Measurements from ENCODE around the gene ASCC1. TPM values are rescaled to one million over a fixed set of nuclear protein-coding genes. Genes with fewer than 3 reads are reported as not detected.

ASCC1 gene
- total and polyA plus RNA-seq, 2 donors (not counting 1 experiment from before 2014, with no cell fraction given) = 40.2 to 42.1 TPM

DNA sequence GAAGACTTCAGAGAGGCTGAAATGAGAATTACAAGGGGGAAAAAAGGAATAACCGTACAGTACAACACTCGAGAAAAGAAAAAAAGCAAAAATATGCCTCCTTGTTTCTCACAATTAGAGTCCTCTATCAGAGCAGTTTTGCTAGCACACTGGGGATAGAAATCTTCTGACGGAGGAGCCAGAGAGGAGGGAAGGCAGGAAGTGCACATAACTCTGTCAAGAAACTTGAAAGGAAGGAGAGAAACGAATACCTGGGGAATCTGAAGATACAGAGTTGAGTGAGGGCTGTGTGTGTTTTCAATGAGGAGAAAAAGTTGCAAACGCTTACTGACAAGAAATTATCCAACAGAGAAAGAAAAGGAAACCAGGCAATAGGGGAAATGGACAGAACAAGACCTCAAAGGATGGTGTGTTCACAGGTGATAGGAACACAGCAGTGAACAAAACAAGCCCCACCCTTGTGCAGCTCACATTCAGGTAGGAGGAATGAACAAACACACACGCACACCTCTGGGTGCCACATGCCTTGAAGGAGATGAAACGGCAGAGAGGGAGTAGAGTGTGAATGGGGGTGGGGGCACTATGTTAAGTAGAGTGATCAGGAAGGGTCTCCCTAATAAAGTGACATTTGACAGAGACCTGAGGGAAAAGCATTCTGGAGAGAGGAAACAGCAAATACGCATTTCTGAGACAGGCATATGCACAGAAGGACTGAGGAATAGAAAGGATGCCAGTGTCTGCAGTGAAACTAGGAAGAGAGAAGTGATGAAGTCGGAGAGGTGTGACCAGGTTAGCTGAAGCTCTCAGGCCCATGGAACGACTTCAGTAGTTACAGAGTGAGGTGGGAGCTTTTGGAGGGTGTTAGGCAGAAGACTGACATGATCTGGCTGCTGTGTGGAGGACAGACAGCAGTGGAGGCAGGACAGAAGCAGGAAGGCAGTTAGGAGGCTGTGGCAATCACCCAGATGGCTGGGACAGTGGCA is 81.0 kb downstream of the ASCC1 start:
- H3K36me3 ChIP-seq (ENCODE audit: control insufficient read depth, insufficient read depth, low read length) = no peaks in the 10 kb centered on the region
- no peaks in the 10 kb centered on the region for H4K20me1 ChIP-seq (ENCODE audit: control insufficient read depth, extremely low read depth, insufficient read depth, low read length)
- no peak for TF ChIP-seq EZH2 (IDR thresholded peaks at IDR 0.05; ENCODE audit: low read length, missing control alignments)
- TF ChIP-seq, protein P1, sequence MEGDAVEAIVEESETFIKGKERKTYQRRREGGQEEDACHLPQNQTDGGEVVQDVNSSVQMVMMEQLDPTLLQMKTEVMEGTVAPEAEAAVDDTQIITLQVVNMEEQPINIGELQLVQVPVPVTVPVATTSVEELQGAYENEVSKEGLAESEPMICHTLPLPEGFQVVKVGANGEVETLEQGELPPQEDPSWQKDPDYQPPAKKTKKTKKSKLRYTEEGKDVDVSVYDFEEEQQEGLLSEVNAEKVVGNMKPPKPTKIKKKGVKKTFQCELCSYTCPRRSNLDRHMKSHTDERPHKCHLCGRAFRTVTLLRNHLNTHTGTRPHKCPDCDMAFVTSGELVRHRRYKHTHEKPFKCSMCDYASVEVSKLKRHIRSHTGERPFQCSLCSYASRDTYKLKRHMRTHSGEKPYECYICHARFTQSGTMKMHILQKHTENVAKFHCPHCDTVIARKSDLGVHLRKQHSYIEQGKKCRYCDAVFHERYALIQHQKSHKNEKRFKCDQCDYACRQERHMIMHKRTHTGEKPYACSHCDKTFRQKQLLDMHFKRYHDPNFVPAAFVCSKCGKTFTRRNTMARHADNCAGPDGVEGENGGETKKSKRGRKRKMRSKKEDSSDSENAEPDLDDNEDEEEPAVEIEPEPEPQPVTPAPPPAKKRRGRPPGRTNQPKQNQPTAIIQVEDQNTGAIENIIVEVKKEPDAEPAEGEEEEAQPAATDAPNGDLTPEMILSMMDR (conservative IDR thresholded peaks at IDR 0.05 in 1 of 2, IDR thresholded peaks at IDR 0.05 in 1 of 2; ENCODE audit: low read depth in 1 of 2, low read length in 2 of 2) = no peak

GRCh38 chr10:72133517-72133916 is 82.6 kb downstream of the ASCC1 start:
- Histone ChIP-seq H3K9ac (ENCODE audit: insufficient read depth, low read length) (no peak overlapping the region), H3K4me2 (ENCODE audit: extremely low read depth, insufficient read depth, low read length) (no peak overlapping the region), H3K4me1 (ENCODE audit: control insufficient read depth, extremely low read depth, insufficient read depth, low read length) (peaks cover 2% of the 10 kb centered on the region), H3K4me3 (replicated peaks in 1 of 4; ENCODE audit: control extremely low read depth in 1 of 4, insufficient read depth in 1 of 4, low read depth in 3 of 4, low read length in 4 of 4) (no peak overlapping the region), H3K27ac (ENCODE audit: insufficient read depth, low read length) (no peak overlapping the region), H4K20me1 (ENCODE audit: control insufficient read depth, extremely low read depth, insufficient read depth, low read length) (no peaks in the 10 kb centered on the region), H3K79me2 (ENCODE audit: control insufficient read depth, insufficient read depth, low read length) (no peaks in the 10 kb centered on the region), H3K36me3 (ENCODE audit: control insufficient read depth, insufficient read depth, low read length) (no peaks in the 10 kb centered on the region), H3K9me3 (ENCODE audit: control insufficient read depth, insufficient read depth, low read depth, low read length) (no peaks in the 10 kb centered on the region), H3K27me3 (ENCODE audit: control insufficient read depth, insufficient read depth, low read length) (no peaks in the 10 kb centered on the region), H2AFZ (ENCODE audit: low read length) (no peak overlapping the region)
- DNase-seq (ENCODE audit: low read depth in 2 of 2) = peak; percentile 67 to 82
- TF ChIP-seq, protein P1 (conservative IDR thresholded peaks at IDR 0.05 in 1 of 2, IDR thresholded peaks at IDR 0.05 in 1 of 2; ENCODE audit: low read depth in 1 of 2, low read length in 2 of 2) = no peak
- TF ChIP-seq EZH2 (IDR thresholded peaks at IDR 0.05; ENCODE audit: low read length, missing control alignments) = no peak

More for the DNA sequence above, 81.0 kb downstream of the ASCC1 start:
- Histone ChIP-seq H3K27ac (ENCODE audit: insufficient read depth, low read length) (no peak overlapping the region), H3K9ac (ENCODE audit: insufficient read depth, low read length) (no peak overlapping the region), H3K9me3 (ENCODE audit: control insufficient read depth, insufficient read depth, low read depth, low read length) (no peaks in the 10 kb centered on the region), H3K4me2 (ENCODE audit: extremely low read depth, insufficient read depth, low read length) (no peak overlapping the region), H3K4me1 (ENCODE audit: control insufficient read depth, extremely low read depth, insufficient read depth, low read length) (peaks cover 2% of the 10 kb centered on the region), H3K4me3 (replicated peaks in 1 of 4; ENCODE audit: control extremely low read depth in 1 of 4, insufficient read depth in 1 of 4, low read depth in 3 of 4, low read length in 4 of 4) (no peak overlapping the region), H2AFZ (ENCODE audit: low read length) (no peak overlapping the region), H3K79me2 (ENCODE audit: control insufficient read depth, insufficient read depth, low read length) (no peaks in the 10 kb centered on the region), H3K27me3 (ENCODE audit: control insufficient read depth, insufficient read depth, low read length) (no peaks in the 10 kb centered on the region)
- DNase-seq (ENCODE audit: low read depth in 2 of 2) = no peak

DNA sequence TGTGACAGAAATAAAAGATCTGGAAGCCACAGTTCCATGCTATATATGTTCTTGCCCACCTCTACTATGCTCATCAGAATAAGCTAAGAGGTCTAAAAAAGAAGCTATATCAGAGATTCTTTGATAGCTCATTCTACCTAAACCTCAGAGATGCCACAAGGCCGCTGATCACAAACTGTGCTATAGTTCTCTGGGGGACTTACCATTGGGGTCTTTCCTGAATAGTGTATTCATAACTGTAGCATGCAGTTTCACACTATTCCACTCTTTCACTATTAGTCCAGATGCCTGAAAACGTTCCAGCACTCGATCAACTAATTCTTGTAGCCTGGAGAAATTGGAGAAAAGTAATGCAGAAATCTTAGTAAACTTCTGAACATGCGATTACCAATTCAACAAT is 83.2 kb downstream of the ASCC1 start:
- Histone ChIP-seq H3K4me2 (ENCODE audit: extremely low read depth, insufficient read depth, low read length) (no peak overlapping the region), H2AFZ (ENCODE audit: low read length) (no peak overlapping the region), H4K20me1 (ENCODE audit: control insufficient read depth, extremely low read depth, insufficient read depth, low read length) (no peaks in the 10 kb centered on the region), H3K9ac (ENCODE audit: insufficient read depth, low read length) (no peak overlapping the region), H3K36me3 (ENCODE audit: control insufficient read depth, insufficient read depth, low read length) (no peaks in the 10 kb centered on the region), H3K9me3 (ENCODE audit: control insufficient read depth, insufficient read depth, low read depth, low read length) (no peaks in the 10 kb centered on the region), H3K27ac (ENCODE audit: insufficient read depth, low read length) (no peak overlapping the region), H3K4me1 (ENCODE audit: control insufficient read depth, extremely low read depth, insufficient read depth, low read length) (peaks cover 2% of the 10 kb centered on the region), H3K79me2 (ENCODE audit: control insufficient read depth, insufficient read depth, low read length) (no peaks in the 10 kb centered on the region), H3K27me3 (ENCODE audit: control insufficient read depth, insufficient read depth, low read length) (no peaks in the 10 kb centered on the region), H3K4me3 (replicated peaks in 1 of 4; ENCODE audit: control extremely low read depth in 1 of 4, insufficient read depth in 1 of 4, low read depth in 3 of 4, low read length in 4 of 4) (no peak overlapping the region)
- TF ChIP-seq, protein P1 (conservative IDR thresholded peaks at IDR 0.05 in 1 of 2, IDR thresholded peaks at IDR 0.05 in 1 of 2; ENCODE audit: low read depth in 1 of 2, low read length in 2 of 2) = no peak
- TF ChIP-seq EZH2 (IDR thresholded peaks at IDR 0.05; ENCODE audit: low read length, missing control alignments) = no peak
- DNase-seq (ENCODE audit: low read depth in 2 of 2) = no peak
